Activated CD8-positive, alpha-beta T cell treated with anti-CD3 and anti-CD28 coated beads for 36 hours (primary cell): ENCODE data around the gene SAMD9L. TPM values are rescaled to one million over a fixed set of nuclear protein-coding genes. Genes with fewer than 3 reads are reported as not detected.

ENCODE experiments used
- ATAC-seq: fragments of 200-7000 bp; cut with Tn5 transposase; one replicate; pipeline ENCODE4 v1.10.0; 2021; ENCODE audit warnings: mild to moderate bottlenecking, moderate library complexity
- CTCF ChIA-PET: fragments of 350-600 bp; sonication (Branson Sonifier 250); formaldehyde crosslinking; loops from one replicate; lab custom pipeline; 2021; ENCODE audit warnings: antibody characterized with exemption; lab: Charles Lee
- POLR2A ChIA-PET: fragments of 350-600 bp; sonication (Branson Sonifier 250); formaldehyde crosslinking; loops from one replicate; lab custom pipeline; 2021; ENCODE audit warnings: antibody characterized with exemption; lab: Charles Lee
- DNase-seq: peaks from one replicate; pipeline ENCODE4 v3.0.0-alpha.2; 2020
- H3K27ac Mint-ChIP-seq: one replicate; pipeline ENCODE4 v1.8.0; 2021; ENCODE audit warnings: mild to moderate bottlenecking, mixed read lengths
- H3K27me3 Mint-ChIP-seq: one replicate; pipeline ENCODE4 v1.8.0; 2021; ENCODE audit warnings: mixed read lengths
- H3K36me3 Mint-ChIP-seq: one replicate; pipeline ENCODE4 v1.8.0; 2021; ENCODE audit warnings: low read depth, mixed read lengths
- H3K4me1 Mint-ChIP-seq: one replicate; pipeline ENCODE4 v1.8.0; 2021; ENCODE audit warnings: low read depth, mixed read lengths
- H3K4me3 Mint-ChIP-seq: one replicate; pipeline ENCODE4 v1.8.0; 2021; ENCODE audit warnings: mild to moderate bottlenecking, moderate library complexity, mixed read lengths
- H3K9me3 Mint-ChIP-seq: one replicate; pipeline ENCODE4 v1.8.0; 2021; ENCODE audit warnings: mixed read lengths
- CTCF ChIP-seq: fragments of 200-600 bp; IDR thresholded peaks from one replicate; pipeline ENCODE4 v1.8.0; 2022; ENCODE audit warnings: antibody characterized with exemption, mild to moderate bottlenecking
- intact Hi-C: fragments of 100-400 bp; cut with micrococcal nuclease; formaldehyde crosslinking; loops from one replicate; pipeline ENCODE4 v1.10.0; 2022
- total RNA-seq, 2 experiments: library from RNA; stranded (reverse); gene quantifications; one replicate each; pipeline ENCODE4 v1.2.3, GENCODE V29; 2021

The SAMD9L gene
- total RNA-seq, 2 experiments from 2014 or later: 13.1 to 13.6 TPM

GRCh38 chr7:93146472-93147141 lies 1.6 kb downstream of the SAMD9L start:
- peaks cover 17% of the 10 kb centered on the region for H3K36me3 Mint-ChIP-seq
- H3K4me3 Mint-ChIP-seq: peak overlapping the region; percentile 84
- TF ChIP-seq CTCF: no peak
- POLR2A ChIA-PET: interaction anchor here (1.1 kb wide), 1 partner anchor 68 kb away, joined by 3 read pairs; no protein-coding TSS in a partner anchor
- intact Hi-C loops: no loop called here
- CTCF ChIA-PET: interaction anchor here (1.7 kb wide), 1 partner anchor 16 kb away, joined by 5 read pairs; no protein-coding TSS in a partner anchor
- DNase-seq (peak; percentile 19), ATAC-seq (peak; percentile 40)
- H3K27ac Mint-ChIP-seq: peak overlapping the region; percentile 87
- H3K9me3 Mint-ChIP-seq: peaks cover 2% of the 10 kb centered on the region
- no peaks in the 10 kb centered on the region for H3K27me3 Mint-ChIP-seq
- peaks cover 29% of the 10 kb centered on the region for H3K4me1 Mint-ChIP-seq

- intact Hi-C loops: no loop called here
- POLR2A ChIA-PET: no interaction called here
- Mint-ChIP-seq H3K4me3 (no peak overlapping the region), H3K36me3 (peaks cover 17% of the 10 kb centered on the region), H3K9me3 (peaks cover 2% of the 10 kb centered on the region), H3K4me1 (peaks cover 29% of the 10 kb centered on the region), H3K27me3 (no peaks in the 10 kb centered on the region), H3K27ac (peak overlapping the region; percentile 5)
- no peak for TF ChIP-seq CTCF
- DNase-seq (no peak), ATAC-seq (no peak)
- CTCF ChIA-PET: interaction anchor here (1.7 kb wide), 1 partner anchor 15 kb away, joined by 5 read pairs; no protein-coding TSS in a partner anchor
These were observed 2.1 kb downstream of the SAMD9L start for GRCh38 chr7:93146036-93146435.

GRCh38 chr7:93145354-93145753 lies 2.8 kb downstream of the SAMD9L start:
- intact Hi-C loops: no loop called here
- no peak overlapping the region for H3K27ac Mint-ChIP-seq
- H3K36me3 Mint-ChIP-seq: peaks cover 17% of the 10 kb centered on the region
- no peak for TF ChIP-seq CTCF
- no peak for DNase-seq
- no peak overlapping the region for H3K4me3 Mint-ChIP-seq
- H3K9me3 Mint-ChIP-seq: peaks cover 2% of the 10 kb centered on the region
- no peak for ATAC-seq
- peaks cover 29% of the 10 kb centered on the region for H3K4me1 Mint-ChIP-seq
- CTCF ChIA-PET: interaction anchor here (0.9 to 1.7 kb wide), 5 partner anchors 8 to 83 kb away, joined by 3 to 5 read pairs (median 3); no protein-coding TSS in a partner anchor
- POLR2A ChIA-PET: interaction anchor here (1.4 kb wide), 1 partner anchor 28 kb away, joined by 4 read pairs; the partner anchor contains the start of gene SAMD9
- no peaks in the 10 kb centered on the region for H3K27me3 Mint-ChIP-seq

- Mint-ChIP-seq H3K27ac (no peak overlapping the region), H3K27me3 (no peaks in the 10 kb centered on the region), H3K9me3 (peaks cover 7% of the 10 kb centered on the region), H3K4me3 (no peak overlapping the region), H3K36me3 (peaks cover 29% of the 10 kb centered on the region), H3K4me1 (peaks cover 15% of the 10 kb centered on the region)
- POLR2A ChIA-PET: no interaction called here
- intact Hi-C loops: no loop called here
- DNase-seq (no peak), ATAC-seq (no peak)
- CTCF ChIA-PET: no interaction called here
- no peak for TF ChIP-seq CTCF
These were observed 6.1 kb downstream of the SAMD9L start for GRCh38 chr7:93142127-93142526.

- no peak for DNase-seq
- H3K4me1 Mint-ChIP-seq: peaks cover 3% of the 10 kb centered on the region
- POLR2A ChIA-PET: no interaction called here
- no peak for ATAC-seq
- H3K4me3 Mint-ChIP-seq: no peak overlapping the region
- H3K27ac Mint-ChIP-seq: no peak overlapping the region
- peaks cover 37% of the 10 kb centered on the region for H3K36me3 Mint-ChIP-seq
- CTCF ChIA-PET: no interaction called here
- intact Hi-C loops: no loop called here
- no peak for TF ChIP-seq CTCF
- H3K27me3 Mint-ChIP-seq: no peaks in the 10 kb centered on the region
- peaks cover 8% of the 10 kb centered on the region for H3K9me3 Mint-ChIP-seq
These were observed 7.5 kb downstream of the SAMD9L start for GRCh38 chr7:93140582-93141191.
